ENCODE results near the gene SLC26A5.

DNA sequence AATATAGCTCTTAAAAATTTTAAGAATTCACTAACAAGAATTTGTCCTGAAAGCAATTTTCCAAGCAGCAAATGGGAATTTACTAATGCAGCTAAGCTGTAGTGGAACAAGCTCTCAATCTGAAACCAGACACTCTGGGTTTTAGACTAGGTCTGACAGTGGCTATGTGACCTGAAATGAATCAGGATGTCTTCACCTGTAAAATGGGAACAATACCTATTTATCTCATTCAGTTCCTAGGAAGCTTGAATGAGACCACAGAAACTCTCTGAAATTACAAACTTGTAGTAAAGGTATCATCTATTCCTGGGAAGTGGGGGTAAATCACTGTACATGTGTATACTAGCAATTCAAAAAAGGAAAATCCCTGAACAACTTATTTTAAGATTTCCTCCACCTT, 102.7 kb downstream of the SLC26A5 start:
- TF ChIP-seq, protein P1, sequence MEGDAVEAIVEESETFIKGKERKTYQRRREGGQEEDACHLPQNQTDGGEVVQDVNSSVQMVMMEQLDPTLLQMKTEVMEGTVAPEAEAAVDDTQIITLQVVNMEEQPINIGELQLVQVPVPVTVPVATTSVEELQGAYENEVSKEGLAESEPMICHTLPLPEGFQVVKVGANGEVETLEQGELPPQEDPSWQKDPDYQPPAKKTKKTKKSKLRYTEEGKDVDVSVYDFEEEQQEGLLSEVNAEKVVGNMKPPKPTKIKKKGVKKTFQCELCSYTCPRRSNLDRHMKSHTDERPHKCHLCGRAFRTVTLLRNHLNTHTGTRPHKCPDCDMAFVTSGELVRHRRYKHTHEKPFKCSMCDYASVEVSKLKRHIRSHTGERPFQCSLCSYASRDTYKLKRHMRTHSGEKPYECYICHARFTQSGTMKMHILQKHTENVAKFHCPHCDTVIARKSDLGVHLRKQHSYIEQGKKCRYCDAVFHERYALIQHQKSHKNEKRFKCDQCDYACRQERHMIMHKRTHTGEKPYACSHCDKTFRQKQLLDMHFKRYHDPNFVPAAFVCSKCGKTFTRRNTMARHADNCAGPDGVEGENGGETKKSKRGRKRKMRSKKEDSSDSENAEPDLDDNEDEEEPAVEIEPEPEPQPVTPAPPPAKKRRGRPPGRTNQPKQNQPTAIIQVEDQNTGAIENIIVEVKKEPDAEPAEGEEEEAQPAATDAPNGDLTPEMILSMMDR (IDR thresholded peaks at IDR 0.05; ENCODE audit: insufficient read depth, low read length), result no peak
- no peak for TF ChIP-seq POLR2AphosphoS5 (IDR thresholded peaks at IDR 0.05; ENCODE audit: low read depth)
- TF ChIP-seq GABPA (IDR thresholded peaks at IDR 0.05; ENCODE audit: low read depth), result no peak
